ENCODE results near the gene RMI1.
A peak's percentile ranks its signal among the peaks of the same experiment; 100 is the strongest.

Gene RMI1

GRCh38 chr9:83979812-83980394 lies 702 bp upstream of the RMI1 start, which contains the start of gene HNRNPK:
TSS of gene HNRNPK (minus strand) at chr9:83980215. CDS start at chr9:83978252, 1,963 bp downstream.
- Histone ChIP-seq H3K4me1 (ENCODE audit: insufficient read depth, low read length) (peaks cover 8% of the 10 kb centered on the region), H3K9ac (ENCODE audit: low read depth, low read length) (peak within 1 kb of the TSS; percentile 100), H3K9me3 (ENCODE audit: control insufficient read depth, insufficient read depth, low read length) (no peaks in the 10 kb centered on the region), H3K36me3 (ENCODE audit: insufficient read depth, low read length) (peaks cover 24% of the 10 kb centered on the region)

DNA sequence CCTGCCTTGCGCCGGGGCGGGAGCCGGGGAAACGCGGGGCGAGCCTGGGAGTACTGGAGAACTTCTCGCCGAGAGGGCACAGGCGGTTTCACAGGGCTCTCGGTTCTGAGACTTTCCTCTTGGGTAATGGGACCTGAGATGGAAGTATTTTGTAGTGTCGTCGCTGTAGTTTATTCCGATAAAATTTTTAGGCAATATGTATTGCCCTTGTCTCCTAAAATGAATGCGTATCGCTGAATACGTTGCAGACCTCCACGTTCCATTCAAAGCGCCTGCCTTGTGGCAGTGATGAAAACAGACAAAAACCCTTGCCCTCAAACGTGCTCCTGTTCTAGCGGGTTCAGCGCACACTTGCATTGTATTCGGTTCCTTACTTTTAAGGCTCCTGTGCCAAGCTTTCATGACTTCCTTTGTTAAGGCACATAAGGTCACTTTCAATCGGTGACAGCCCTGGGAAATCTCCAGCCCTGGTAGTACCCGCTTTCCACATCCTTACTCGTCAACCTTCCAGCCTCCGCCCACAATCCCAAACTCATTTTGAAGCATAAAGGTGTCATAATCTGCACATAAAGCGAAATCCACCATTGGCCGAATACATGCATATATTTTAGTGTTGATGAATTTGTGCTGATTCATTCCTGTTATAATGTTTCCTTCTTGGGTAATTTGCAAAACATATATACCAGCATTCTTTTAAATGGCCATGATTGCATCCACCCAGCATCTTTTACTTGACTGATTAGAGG lies 694 bp downstream of the RMI1 start:
- Histone ChIP-seq H3K4me1 (ENCODE audit: insufficient read depth, low read length) (peaks cover 8% of the 10 kb centered on the region), H3K36me3 (ENCODE audit: insufficient read depth, low read length) (peaks cover 10% of the 10 kb centered on the region), H3K9ac (ENCODE audit: low read depth, low read length) (peak overlapping the region; percentile 100), H3K9me3 (ENCODE audit: control insufficient read depth, insufficient read depth, low read length) (no peaks in the 10 kb centered on the region)

DNA sequence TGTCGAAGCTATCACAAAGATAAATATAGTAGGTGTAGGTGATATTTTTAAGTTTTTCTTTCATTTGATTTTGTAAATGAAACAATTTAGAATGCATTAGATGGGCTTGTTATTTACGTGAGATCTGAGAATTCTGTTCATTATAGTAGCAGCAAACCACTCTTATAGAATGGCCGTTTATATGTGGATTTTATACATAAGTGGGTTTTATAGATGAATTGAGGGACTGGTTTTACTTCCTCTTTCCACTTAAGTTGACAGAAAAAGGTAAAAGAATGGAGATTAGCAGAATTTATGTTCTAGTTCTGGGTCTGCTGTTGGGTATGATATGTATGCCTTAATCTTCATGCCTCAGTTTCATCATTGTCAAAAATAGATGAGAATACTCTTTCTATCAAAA lies 5.6 kb downstream of the RMI1 start:
- Histone ChIP-seq H3K9ac (ENCODE audit: low read depth, low read length) (no peak overlapping the region), H3K9me3 (ENCODE audit: control insufficient read depth, insufficient read depth, low read length) (no peaks in the 10 kb centered on the region), H3K4me1 (ENCODE audit: insufficient read depth, low read length) (no peaks in the 10 kb centered on the region), H3K36me3 (ENCODE audit: insufficient read depth, low read length) (no peaks in the 10 kb centered on the region)

GRCh38 chr9:83986765-83987401 lies 6.3 kb downstream of the RMI1 start:
- H3K36me3 ChIP-seq (ENCODE audit: insufficient read depth, low read length): no peaks in the 10 kb centered on the region
- no peaks in the 10 kb centered on the region for H3K9me3 ChIP-seq (ENCODE audit: control insufficient read depth, insufficient read depth, low read length)
- no peak overlapping the region for H3K9ac ChIP-seq (ENCODE audit: low read depth, low read length)
- H3K4me1 ChIP-seq (ENCODE audit: insufficient read depth, low read length): no peaks in the 10 kb centered on the region

GRCh38 chr9:83987402-83987791 lies 6.8 kb downstream of the RMI1 start:
- Histone ChIP-seq H3K4me1 (ENCODE audit: insufficient read depth, low read length) (no peaks in the 10 kb centered on the region), H3K9me3 (ENCODE audit: control insufficient read depth, insufficient read depth, low read length) (no peaks in the 10 kb centered on the region), H3K36me3 (ENCODE audit: insufficient read depth, low read length) (no peaks in the 10 kb centered on the region), H3K9ac (ENCODE audit: low read depth, low read length) (no peak overlapping the region)

- H3K9ac ChIP-seq (ENCODE audit: low read depth, low read length): no peak overlapping the region
- no peaks in the 10 kb centered on the region for H3K36me3 ChIP-seq (ENCODE audit: insufficient read depth, low read length)
- no peaks in the 10 kb centered on the region for H3K9me3 ChIP-seq (ENCODE audit: control insufficient read depth, insufficient read depth, low read length)
- H3K4me1 ChIP-seq (ENCODE audit: insufficient read depth, low read length): no peaks in the 10 kb centered on the region
These were observed 7.8 kb downstream of the RMI1 start for GRCh38 chr9:83988411-83988810.

DNA sequence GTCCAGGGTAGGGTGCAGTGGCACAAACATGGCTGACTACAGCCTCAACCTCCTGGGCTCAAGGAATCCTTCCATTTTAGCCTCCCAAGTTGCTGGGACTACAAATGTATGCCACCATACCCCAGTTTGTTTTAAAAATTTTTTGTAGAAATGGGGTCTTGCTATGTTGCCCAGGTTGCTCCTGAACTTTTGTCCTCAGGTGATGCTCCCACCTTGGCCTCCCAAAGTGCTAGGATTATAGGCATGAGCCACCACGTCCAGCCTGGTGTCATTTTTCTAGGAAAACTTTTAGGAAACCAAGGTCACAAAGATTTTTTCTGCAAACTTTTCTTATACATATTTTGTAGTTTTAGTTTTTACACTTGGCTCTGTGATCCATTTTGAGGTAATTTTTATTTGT lies 10.8 kb downstream of the RMI1 start:
- H3K4me1 ChIP-seq (ENCODE audit: insufficient read depth, low read length): no peaks in the 10 kb centered on the region
- H3K36me3 ChIP-seq (ENCODE audit: insufficient read depth, low read length): no peaks in the 10 kb centered on the region
- no peak overlapping the region for H3K9ac ChIP-seq (ENCODE audit: low read depth, low read length)
- no peaks in the 10 kb centered on the region for H3K9me3 ChIP-seq (ENCODE audit: control insufficient read depth, insufficient read depth, low read length)

DNA sequence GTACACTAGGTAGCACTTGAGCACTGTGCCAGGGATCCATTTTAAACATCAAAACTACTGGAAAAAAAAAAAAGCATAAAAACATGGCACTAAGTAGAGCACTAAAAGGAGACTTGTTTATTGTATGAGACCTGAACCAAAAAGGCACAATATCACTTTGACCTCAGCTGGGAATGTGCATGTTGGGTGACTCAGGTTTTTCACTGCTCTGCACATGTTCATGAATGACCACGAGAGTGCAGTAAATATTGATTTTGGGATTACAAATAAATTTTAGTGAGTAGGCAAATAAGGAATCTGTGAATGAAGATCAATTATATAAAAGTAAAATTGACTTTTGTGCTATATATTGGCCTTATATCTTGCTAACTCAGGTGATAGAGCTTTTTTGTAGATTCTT lies 11.8 kb downstream of the RMI1 start:
- Histone ChIP-seq H3K4me1 (ENCODE audit: insufficient read depth, low read length) (no peaks in the 10 kb centered on the region), H3K9me3 (ENCODE audit: control insufficient read depth, insufficient read depth, low read length) (no peaks in the 10 kb centered on the region), H3K36me3 (ENCODE audit: insufficient read depth, low read length) (no peaks in the 10 kb centered on the region), H3K9ac (ENCODE audit: low read depth, low read length) (no peak overlapping the region)

GRCh38 chr9:83992901-83993300 lies 12.3 kb downstream of the RMI1 start:
- Histone ChIP-seq H3K36me3 (ENCODE audit: insufficient read depth, low read length) (no peaks in the 10 kb centered on the region), H3K9ac (ENCODE audit: low read depth, low read length) (no peak overlapping the region), H3K9me3 (ENCODE audit: control insufficient read depth, insufficient read depth, low read length) (no peaks in the 10 kb centered on the region), H3K4me1 (ENCODE audit: insufficient read depth, low read length) (no peaks in the 10 kb centered on the region)

- H3K36me3 ChIP-seq (ENCODE audit: insufficient read depth, low read length): no peaks in the 10 kb centered on the region
- H3K9ac ChIP-seq (ENCODE audit: low read depth, low read length): no peak overlapping the region
- H3K4me1 ChIP-seq (ENCODE audit: insufficient read depth, low read length): no peaks in the 10 kb centered on the region
- no peaks in the 10 kb centered on the region for H3K9me3 ChIP-seq (ENCODE audit: control insufficient read depth, insufficient read depth, low read length)
These were observed 15.5 kb downstream of the RMI1 start for GRCh38 chr9:83996126-83996525.

DNA sequence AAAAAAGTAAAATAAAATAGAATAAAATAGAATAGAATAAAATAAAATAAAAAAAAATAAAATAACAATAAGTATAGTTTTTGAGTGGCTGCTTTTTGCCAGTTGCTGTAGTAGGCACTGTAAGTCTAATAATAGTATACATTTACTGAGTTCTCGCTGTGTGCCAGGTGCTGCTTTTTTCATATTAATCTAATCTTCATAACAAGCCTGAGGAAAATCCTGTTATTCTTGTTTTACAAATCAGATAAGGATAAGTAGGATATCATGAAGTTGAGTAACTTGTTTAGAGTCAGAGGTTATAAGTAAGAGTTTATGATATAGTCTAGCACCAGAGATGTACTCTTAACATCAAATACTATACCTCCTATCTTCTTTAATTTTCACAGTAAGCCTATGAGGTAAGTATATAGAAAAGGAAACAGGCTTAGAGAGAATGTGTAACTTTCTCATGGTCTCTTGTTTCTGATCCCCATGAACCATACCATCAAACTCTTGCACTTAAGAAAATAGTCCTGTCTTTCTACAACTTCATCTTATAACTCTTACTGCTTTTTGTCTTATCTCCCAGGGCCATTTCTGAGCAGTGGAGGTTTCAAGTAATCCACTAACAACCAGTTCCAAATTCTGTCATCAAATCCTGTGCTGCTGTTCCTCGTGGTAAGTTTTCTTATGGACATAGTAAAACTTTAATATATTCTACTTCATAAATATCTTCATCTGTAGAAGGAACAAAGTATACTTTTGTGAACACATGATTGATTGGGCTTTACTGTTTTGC lies 18.7 kb downstream of the RMI1 start:
- Histone ChIP-seq H3K36me3 (ENCODE audit: insufficient read depth, low read length) (peaks cover 7% of the 10 kb centered on the region; the same call in 1 of the 2 replicates), H3K9me3 (ENCODE audit: control insufficient read depth, insufficient read depth, low read length) (no peaks in the 10 kb centered on the region), H3K4me1 (ENCODE audit: insufficient read depth, low read length) (no peaks in the 10 kb centered on the region), H3K9ac (ENCODE audit: low read depth, low read length) (no peak overlapping the region)

GRCh38 chr9:84000186-84000585 lies 19.6 kb downstream of the RMI1 start:
- Histone ChIP-seq H3K36me3 (ENCODE audit: insufficient read depth, low read length) (peaks cover 7% of the 10 kb centered on the region; the same call in 1 of the 2 replicates), H3K9me3 (ENCODE audit: control insufficient read depth, insufficient read depth, low read length) (no peaks in the 10 kb centered on the region), H3K9ac (ENCODE audit: low read depth, low read length) (no peak overlapping the region), H3K4me1 (ENCODE audit: insufficient read depth, low read length) (no peaks in the 10 kb centered on the region)

DNA sequence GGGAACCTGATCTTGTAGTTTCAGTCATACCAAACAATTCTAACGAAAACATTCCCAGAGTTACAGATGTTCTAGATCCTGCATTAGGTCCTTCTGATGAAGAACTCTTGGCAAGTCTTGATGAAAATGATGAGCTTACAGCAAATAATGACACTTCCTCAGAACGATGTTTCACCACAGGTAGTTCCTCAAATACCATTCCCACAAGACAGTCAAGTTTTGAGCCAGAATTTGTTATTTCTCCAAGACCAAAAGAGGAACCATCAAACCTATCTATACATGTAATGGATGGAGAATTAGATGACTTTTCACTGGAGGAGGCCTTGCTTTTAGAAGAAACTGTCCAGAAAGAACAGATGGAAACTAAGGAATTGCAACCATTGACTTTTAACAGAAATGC lies 21.0 kb downstream of the RMI1 start:
- peaks cover 7% of the 10 kb centered on the region; the same call in 1 of the 2 replicates for H3K36me3 ChIP-seq (ENCODE audit: insufficient read depth, low read length)

GRCh38 chr9:84002344-84002743 lies 21.7 kb downstream of the RMI1 start:
- Histone ChIP-seq H3K9ac (ENCODE audit: low read depth, low read length) (no peak overlapping the region), H3K9me3 (ENCODE audit: control insufficient read depth, insufficient read depth, low read length) (no peaks in the 10 kb centered on the region), H3K4me1 (ENCODE audit: insufficient read depth, low read length) (no peaks in the 10 kb centered on the region), H3K36me3 (ENCODE audit: insufficient read depth, low read length) (peaks cover 7% of the 10 kb centered on the region; the same call in 1 of the 2 replicates)

More for the DNA sequence above, 21.0 kb downstream of the RMI1 start:
- no peaks in the 10 kb centered on the region for H3K9me3 ChIP-seq (ENCODE audit: control insufficient read depth, insufficient read depth, low read length)
- no peak overlapping the region for H3K9ac ChIP-seq (ENCODE audit: low read depth, low read length)
- no peaks in the 10 kb centered on the region for H3K4me1 ChIP-seq (ENCODE audit: insufficient read depth, low read length)
